ENCODE results near the gene TGFBR3. TPM values are rescaled to one million over a fixed set of nuclear protein-coding genes. Genes with fewer than 3 reads are reported as not detected.

Gene TGFBR3
- total and polyA plus RNA-seq, 2 experiments from 2014 or later: 16.2 to 26.5 TPM

- in situ Hi-C loops (cut with MboI): no loop called here
- DNase-seq: peak; percentile 87
- whole genome bisulfite sequencing, 2 experiments (ENCODE audit: low coverage in 1 of 2, low lambda C conversion rate in 2 of 2, missing lambda C conversion rate in 2 of 2): 55 to 60% methylated on average over 10 of the region's 10 CpGs
- peaks cover 6% of the 10 kb centered on the region; the same call in 1 of the 2 replicates for H3K4me1 ChIP-seq (ENCODE audit: insufficient read depth)
- 0 out of 2 replicates have a peak, but pooled peaks cover 4% of the 10 kb centered on the region for H3F3A ChIP-seq (ENCODE audit: insufficient read depth)
- H3K9me2 ChIP-seq (ENCODE audit: insufficient read depth): no peaks in the 10 kb centered on the region
- TF ChIP-seq EZH2 (IDR thresholded peaks at IDR 0.05; ENCODE audit: insufficient read depth, poor library complexity, severe bottlenecking) (no peak), EZH2phosphoT487 (IDR thresholded peaks at IDR 0.05; ENCODE audit: insufficient read depth, low read depth) (no peak)
- no peaks in the 10 kb centered on the region for H3K36me3 ChIP-seq (ENCODE audit: low read depth)
- no peaks in the 10 kb centered on the region for H3K9me3 ChIP-seq (ENCODE audit: low read depth)
- H3K27me3 ChIP-seq (replicated peaks; ENCODE audit: insufficient read depth): no peaks in the 10 kb centered on the region
- peaks cover 87% of the 10 kb centered on the region for H3K79me2 ChIP-seq (ENCODE audit: insufficient read depth)
- no peak overlapping the region for H2AFZ ChIP-seq
- peak overlapping the region; percentile 42 for H3K27ac ChIP-seq
- no peaks in the 10 kb centered on the region for H4K20me1 ChIP-seq (ENCODE audit: insufficient read depth)
- peak overlapping the region; percentile 60 for H3K9ac ChIP-seq
- no peak overlapping the region for H3K4me3 ChIP-seq
- no peak overlapping the region for H3K4me2 ChIP-seq (ENCODE audit: unreplicated experiment)
Observed at GRCh38 chr1:91830242-91831131, 55.5 kb downstream of the TGFBR3 start.

GRCh38 chr1:91829293-91830153 is 56.4 kb downstream of the TGFBR3 start:
- Histone ChIP-seq H3K36me3 (ENCODE audit: low read depth) (no peaks in the 10 kb centered on the region), H3K4me3 (no peak overlapping the region), H3K9ac (peak overlapping the region; percentile 39; the same call in 1 of the 2 replicates), H3K9me3 (ENCODE audit: low read depth) (no peaks in the 10 kb centered on the region), H3K79me2 (ENCODE audit: insufficient read depth) (peaks cover 88% of the 10 kb centered on the region), H3K4me2 (ENCODE audit: unreplicated experiment) (no peak overlapping the region), H3K9me2 (ENCODE audit: insufficient read depth) (no peaks in the 10 kb centered on the region), H4K20me1 (ENCODE audit: insufficient read depth) (no peaks in the 10 kb centered on the region), H3K4me1 (ENCODE audit: insufficient read depth) (peaks cover 6% of the 10 kb centered on the region; the same call in 1 of the 2 replicates), H3K27me3 (replicated peaks; ENCODE audit: insufficient read depth) (no peaks in the 10 kb centered on the region), H2AFZ (no peak overlapping the region), H3K27ac (peak overlapping the region; percentile 38), H3F3A (ENCODE audit: insufficient read depth) (0 out of 2 replicates have a peak, but pooled peaks cover 4% of the 10 kb centered on the region)
- in situ Hi-C loops (cut with MboI): no loop called here
- no peak for DNase-seq
- WGBS, 2 experiments (ENCODE audit: low coverage in 1 of 2, low lambda C conversion rate in 2 of 2, missing lambda C conversion rate in 2 of 2): 84 to 89% methylated on average over 6 of the region's 6 CpGs
- no peak for TF ChIP-seq EZH2phosphoT487 (IDR thresholded peaks at IDR 0.05; ENCODE audit: insufficient read depth, low read depth)
- TF ChIP-seq EZH2 (IDR thresholded peaks at IDR 0.05; ENCODE audit: insufficient read depth, poor library complexity, severe bottlenecking): no peak

GRCh38 chr1:91828583-91829281 is 57.2 kb downstream of the TGFBR3 start:
- Histone ChIP-seq H3K27me3 (replicated peaks; ENCODE audit: insufficient read depth) (no peaks in the 10 kb centered on the region), H3K79me2 (ENCODE audit: insufficient read depth) (peaks cover 90% of the 10 kb centered on the region), H2AFZ (no peak overlapping the region), H3K9me3 (ENCODE audit: low read depth) (no peaks in the 10 kb centered on the region), H3K9ac (no peak overlapping the region), H3K27ac (no peak overlapping the region), H3K36me3 (ENCODE audit: low read depth) (no peaks in the 10 kb centered on the region), H3K4me3 (no peak overlapping the region), H3K9me2 (ENCODE audit: insufficient read depth) (no peaks in the 10 kb centered on the region), H4K20me1 (ENCODE audit: insufficient read depth) (no peaks in the 10 kb centered on the region), H3K4me1 (ENCODE audit: insufficient read depth) (peaks cover 6% of the 10 kb centered on the region; the same call in 1 of the 2 replicates), H3K4me2 (ENCODE audit: unreplicated experiment) (no peak overlapping the region), H3F3A (ENCODE audit: insufficient read depth) (no peaks in the 10 kb centered on the region)
- in situ Hi-C loops (cut with MboI): no loop called here
- 82 to 83% methylated on average over 9 of the region's 9 CpGs for WGBS, 2 experiments (ENCODE audit: low coverage in 1 of 2, low lambda C conversion rate in 2 of 2, missing lambda C conversion rate in 2 of 2)
- DNase-seq: no peak
- TF ChIP-seq EZH2phosphoT487 (IDR thresholded peaks at IDR 0.05; ENCODE audit: insufficient read depth, low read depth) (no peak), EZH2 (IDR thresholded peaks at IDR 0.05; ENCODE audit: insufficient read depth, poor library complexity, severe bottlenecking) (no peak)

All from GM23248 (cell line).